CD14-positive monocyte (primary cell): ENCODE measurements around the gene TBC1D22A. TPM values are rescaled to one million over a fixed set of nuclear protein-coding genes. Genes with fewer than 3 reads are reported as not detected.
A peak's percentile ranks its signal among the peaks of the same experiment; 100 is the strongest.

ENCODE experiments used
- DNase-seq, 3 donors: peaks; one replicate each; pipeline ENCODE4 v3.0.0-alpha.2; 2011 to 2022
- H2AFZ ChIP-seq: 2 replicates; pipeline ENCODE4 v1.6.0; 2012; ENCODE audit warnings: mild to moderate bottlenecking, low read depth, low read length, inconsistent platforms; ENCODE audit not compliant: insufficient read depth, poor library complexity, severe bottlenecking
- H3K27ac ChIP-seq, 2 donors: 1 replicate in 1 of 2; 2 replicates in 1 of 2; pipeline ENCODE4 v1.5.1; 2012 to 2013; ENCODE audit warnings: low read length in 2 of 2, control low read depth in 1 of 2, inconsistent platforms in 1 of 2, low read depth in 1 of 2, mild to moderate bottlenecking in 1 of 2
- H3K27me3 ChIP-seq, 2 donors: one replicate each; pipeline versions ENCODE4 v1.6.0 to v1.6.1; 2011 to 2013; ENCODE audit warnings: low read length in 2 of 2; ENCODE audit not compliant: control insufficient read depth in 2 of 2, insufficient read depth in 2 of 2
- H3K36me3 ChIP-seq, 2 donors: replicated peaks in 1 of 2; 1 replicate in 1 of 2; 2 replicates in 1 of 2; pipeline versions ENCODE4 v1.5.1 to v1.6.1; 2012 to 2013; ENCODE audit warnings: low read length in 2 of 2, control low read depth in 1 of 2, inconsistent platforms in 1 of 2, mild to moderate bottlenecking in 1 of 2; ENCODE audit not compliant: insufficient read depth in 2 of 2, control insufficient read depth in 1 of 2
- H3K4me1 ChIP-seq, 2 donors: 1 replicate in 1 of 2; 2 replicates in 1 of 2; pipeline versions ENCODE4 v1.5.1 to v1.6.1; 2012 to 2013; ENCODE audit warnings: low read length in 2 of 2, control low read depth in 1 of 2, inconsistent platforms in 1 of 2, mild to moderate bottlenecking in 1 of 2, moderate library complexity in 1 of 2; ENCODE audit not compliant: insufficient read depth in 2 of 2, control insufficient read depth in 1 of 2
- H3K4me2 ChIP-seq: replicated peaks from 2 replicates; pipeline ENCODE3; 2012; ENCODE audit warnings: low read length, moderate library complexity, mild to moderate bottlenecking; ENCODE audit not compliant: poor library complexity, severe bottlenecking; ENCODE audit errors: extremely low read depth
- H3K4me3 ChIP-seq, 3 experiments: fragments of 200-600 bp in 1 of 3; sonication (generic) in 1 of 3; replicated peaks in 1 of 3; 1 replicate in 2 of 3; 2 replicates in 1 of 3; pipeline ENCODE4 v1.5.1; 2011 to 2013; ENCODE audit warnings: low read length in 3 of 3, mild to moderate bottlenecking in 3 of 3, control low read depth in 2 of 3, low read depth in 2 of 3, inconsistent platforms in 1 of 3, moderate library complexity in 1 of 3
- H3K79me2 ChIP-seq: 2 replicates; pipeline ENCODE4 v1.6.0; 2012; ENCODE audit warnings: mild to moderate bottlenecking, control low read depth, inconsistent platforms, low read length, moderate library complexity; ENCODE audit not compliant: insufficient read depth
- H3K9ac ChIP-seq: 2 replicates; pipeline ENCODE4 v1.6.0; 2017; ENCODE audit warnings: low read length, mild to moderate bottlenecking; ENCODE audit not compliant: insufficient read depth, poor library complexity, severe bottlenecking
- H3K9me3 ChIP-seq, 2 donors: replicated peaks in 1 of 2; 1 replicate in 1 of 2; 2 replicates in 1 of 2; pipeline versions ENCODE4 v1.5.1 to v1.6.1; 2012 to 2013; ENCODE audit warnings: low read length in 2 of 2, control low read depth in 1 of 2; ENCODE audit not compliant: control insufficient read depth in 1 of 2, insufficient read depth in 1 of 2
- H4K20me1 ChIP-seq: 2 replicates; pipeline ENCODE4 v1.6.0; 2012; ENCODE audit warnings: mild to moderate bottlenecking, low read length, control low read depth, moderate library complexity; ENCODE audit not compliant: insufficient read depth
- H3K27ac Mint-ChIP-seq, 7 donors: one replicate each; pipeline ENCODE4 v1.8.0; 2020; ENCODE audit warnings: mild to moderate bottlenecking in 7 of 7, mixed read lengths in 7 of 7, moderate library complexity in 6 of 7, inconsistent platforms in 2 of 7
- H3K27me3 Mint-ChIP-seq, 3 donors: one replicate each; pipeline ENCODE4 v1.8.0; 2021 to 2022; ENCODE audit warnings: low read depth in 3 of 3, mild to moderate bottlenecking in 3 of 3, mixed read lengths in 3 of 3, moderate library complexity in 3 of 3, inconsistent platforms in 1 of 3
- H3K36me3 Mint-ChIP-seq, 2 donors: one replicate each; pipeline ENCODE4 v1.8.0; 2020; ENCODE audit warnings: mixed read lengths in 2 of 2, inconsistent platforms in 1 of 2, mild to moderate bottlenecking in 1 of 2
- H3K4me1 Mint-ChIP-seq: one replicate; pipeline ENCODE4 v1.8.0; 2020; ENCODE audit warnings: mild to moderate bottlenecking, mixed read lengths
- H3K4me3 Mint-ChIP-seq, 2 donors: one replicate each; pipeline ENCODE4 v1.8.0; 2020; ENCODE audit warnings: mild to moderate bottlenecking in 2 of 2, mixed read lengths in 2 of 2, moderate library complexity in 1 of 2
- H3K9me3 Mint-ChIP-seq, 7 donors: one replicate each; pipeline ENCODE4 v1.8.0; 2020 to 2022; ENCODE audit warnings: mixed read lengths in 7 of 7, mild to moderate bottlenecking in 6 of 7, moderate library complexity in 6 of 7, inconsistent platforms in 2 of 7
- CTCF ChIP-seq: fragments of 200-600 bp; IDR thresholded peaks from one replicate; pipeline ENCODE4 v1.8.0; 2022; ENCODE audit warnings: antibody characterized with exemption, mild to moderate bottlenecking
- WGBS: methylation state at CpG from one replicate; pipeline ENCODE4 v1.1.5; 2013; ENCODE audit warnings: missing lambda C conversion rate; ENCODE audit not compliant: insufficient coverage; 5-methylcytosine and 5-hydroxymethylcytosine counted together
- intact Hi-C, 2 donors: fragments of 100-400 bp; cut with micrococcal nuclease; formaldehyde crosslinking; loops; one replicate each; pipeline versions ENCODE4 v1.15.0 to v1.15.1; 2023
- polyA plus RNA-seq, 3 donors: library from polyadenylated mRNA; depleted of rRNA in 1 of 3; unstranded in 2 of 3; stranded (reverse) in 1 of 3; fragments of 300-500 nt in 2 of 3; fragments of >200 nt in 1 of 3; fragmentation: Illumina TruSeq in 2 of 3; gene quantifications; 1 replicate in 2 of 3; 2 replicates in 1 of 3; pipeline ENCODE4 v1.2.3, GENCODE V29; 2012 to 2021

TBC1D22A gene
- polyA plus RNA-seq, 3 donors: 25.9 to 36.2 (median 29.5) TPM

GRCh38 chr22:46758867-46759290, 3.6 kb upstream of the TBC1D22A start:
- Histone ChIP-seq H3K4me3 (no peak overlapping the region), H3K4me2 (no peak overlapping the region), H2AFZ (no peak overlapping the region), H3K9me3 (peaks cover 0 to 14% of the 10 kb centered on the region in 2 donors), H3K27me3 (no peaks in the 10 kb centered on the region), H3K9ac (no peak overlapping the region), H3K27ac (peak overlapping the region in 1 of 2 donors; percentile 69), H3K36me3 (no peaks in the 10 kb centered on the region), H4K20me1 (peaks cover 4% of the 10 kb centered on the region), H3K4me1 (peaks cover 68 to 77% of the 10 kb centered on the region in 2 donors), H3K79me2 (peaks cover 19% of the 10 kb centered on the region)
- Mint-ChIP-seq H3K4me1 (peaks cover 70% of the 10 kb centered on the region), H3K9me3 (peaks cover 5 to 16% (median 9%) of the 10 kb centered on the region in 7 donors), H3K4me3 (peak overlapping the region in 1 of 2 donors; percentile 49), H3K27ac (peak overlapping the region in 6 of 7 donors; percentile 71 to 100 (median 90)), H3K27me3 (peaks cover 0 to 5% (median 3%) of the 10 kb centered on the region in 3 donors), H3K36me3 (peaks cover 7 to 8% of the 10 kb centered on the region in 2 donors)
- peak; percentile 65 to 79 (median 65) for DNase-seq
- WGBS: 79% methylated on average over 4 of the region's 6 CpGs
- intact Hi-C loops: no loop called here
- peak; percentile 83 for TF ChIP-seq CTCF

DNA sequence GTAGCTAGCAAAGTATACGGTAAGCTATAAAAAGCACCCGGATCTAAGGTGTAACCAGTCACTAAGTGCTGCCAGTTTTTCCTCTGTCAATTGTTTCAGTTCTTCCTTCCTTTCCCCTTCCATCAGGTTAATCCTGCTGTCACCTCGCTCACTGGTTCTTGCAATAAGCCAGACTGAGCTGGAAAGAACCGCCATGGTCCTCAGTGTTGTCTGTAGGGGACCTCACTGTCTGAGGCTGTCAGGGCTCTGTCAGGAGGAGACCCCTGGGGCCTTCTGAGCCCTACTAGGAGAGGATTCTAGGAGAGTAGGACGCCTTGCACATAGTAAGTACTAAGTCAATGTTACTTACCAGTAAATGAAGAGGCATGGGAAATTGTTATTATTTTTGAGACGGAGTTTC, 1.4 kb upstream of the TBC1D22A start:
- Mint-ChIP-seq H3K27me3 (peaks cover 0 to 5% (median 3%) of the 10 kb centered on the region in 3 donors), H3K36me3 (peaks cover 21 to 22% of the 10 kb centered on the region in 2 donors), H3K27ac (peak overlapping the region in 5 of 7 donors; percentile 3 to 100 (median 84)), H3K4me1 (peaks cover 69% of the 10 kb centered on the region), H3K4me3 (peak overlapping the region in 1 of 2 donors; percentile 13), H3K9me3 (peaks cover 3 to 11% (median 7%) of the 10 kb centered on the region in 7 donors)
- Histone ChIP-seq H3K27me3 (no peaks in the 10 kb centered on the region), H2AFZ (no peak overlapping the region), H3K9ac (no peak overlapping the region), H3K79me2 (peaks cover 40% of the 10 kb centered on the region), H3K4me1 (peaks cover 56 to 68% of the 10 kb centered on the region in 2 donors), H4K20me1 (peaks cover 4% of the 10 kb centered on the region), H3K9me3 (peaks cover 0 to 8% of the 10 kb centered on the region in 2 donors), H3K4me2 (no peak overlapping the region), H3K27ac (no peak overlapping the region), H3K4me3 (no peak overlapping the region), H3K36me3 (peaks cover 2 to 8% of the 10 kb centered on the region in 2 donors)
- WGBS: 88% methylated on average over 4 of the region's 6 CpGs
- intact Hi-C loops: no loop called here
- no peak for DNase-seq
- no peak for TF ChIP-seq CTCF
